ENCODE results near the gene INPP5A. TPM values are rescaled to one million over a fixed set of nuclear protein-coding genes. Genes with fewer than 3 reads are reported as not detected.

The INPP5A gene
- total RNA-seq, 1 experiment from 2014 or later: 12.3 TPM

- no peaks in the 10 kb centered on the region for H3K9me2 ChIP-seq (ENCODE audit: insufficient read depth)
- ATAC-seq (no peak), DNase-seq (ENCODE audit: low read depth, low spot score) (no peak)
- no peaks in the 10 kb centered on the region for H3K4me1 ChIP-seq (ENCODE audit: control insufficient read depth in 1 of 2, insufficient read depth in 2 of 2, low read length in 2 of 2)
- no peak overlapping the region for H3K4me3 ChIP-seq (replicated peaks in 1 of 2; ENCODE audit: low read depth in 1 of 2, low read length in 2 of 2)
- H3K36me3 ChIP-seq (ENCODE audit: control insufficient read depth in 1 of 2, insufficient read depth in 2 of 2, low read length in 2 of 2): no peaks in the 10 kb centered on the region
- no TSS peak for BruUV-seq (replicated peaks)
- no peak overlapping the region for H3K9ac ChIP-seq (ENCODE audit: low read length)
- RAD21 ChIA-PET (ENCODE audit: low non-redundant PET in 1 of 2, low total read pairs in 2 of 2, uncharacterized antibody in 2 of 2, unreplicated experiment in 2 of 2): no interaction called here
- H2AFZ ChIP-seq (ENCODE audit: low read depth, low read length, poor library complexity, severe bottlenecking): no peak overlapping the region
- H3K27me3 ChIP-seq (ENCODE audit: insufficient read depth, low read length): no peaks in the 10 kb centered on the region
- no peak overlapping the region for H3K4me2 ChIP-seq (ENCODE audit: low read length)
- H4K20me1 ChIP-seq (ENCODE audit: insufficient read depth): no peaks in the 10 kb centered on the region
- CTCF ChIA-PET: no interaction called here
- TF ChIP-seq SP1 (IDR thresholded peaks at IDR 0.05; ENCODE audit: low read depth) (no peak), JUND (IDR thresholded peaks at IDR 0.05) (no peak), EZH2phosphoT487 (IDR thresholded peaks at IDR 0.05; ENCODE audit: borderline replicate concordance) (no peak), REST (IDR thresholded peaks at IDR 0.05; ENCODE audit: low read depth) (no peak), CEBPB (IDR thresholded peaks at IDR 0.05; ENCODE audit: low read depth) (no peak), EGR1 (IDR thresholded peaks at IDR 0.05; ENCODE audit: low read depth) (no peak), RAD21 (IDR thresholded peaks at IDR 0.05; ENCODE audit: low read depth) (no peak), MAX (IDR thresholded peaks at IDR 0.05) (no peak), POLR2AphosphoS5 (IDR thresholded peaks at IDR 0.05; ENCODE audit: low read depth, low read length) (no peak)
- H3K79me2 ChIP-seq (ENCODE audit: insufficient read depth, low read length): no peaks in the 10 kb centered on the region
- no peak overlapping the region for H3K27ac ChIP-seq (ENCODE audit: low read depth, low read length)
- no peaks in the 10 kb centered on the region for H3K9me3 ChIP-seq (ENCODE audit: control insufficient read depth in 1 of 2, insufficient read depth in 1 of 2, low read depth in 1 of 2, low read length in 2 of 2)
- POLR2A ChIA-PET: no interaction called here
- intact Hi-C loops (cut with micrococcal nuclease): no loop called here
These were observed 203.0 kb downstream of the INPP5A start for GRCh38 chr10:132740588-132740987.
